HG02943 (cell line): ENCODE results near the gene TNFRSF1B.

Source experiments
- ATAC-seq: cut with Tn5 transposase; IDR thresholded peaks from one replicate; pipeline ENCODE4 v1.9.1; 2021; ENCODE audit warnings: mild to moderate bottlenecking, low read depth, moderate library complexity; ENCODE audit not compliant: unreplicated experiment

Gene TNFRSF1B

GRCh38 chr1:12173631-12174121 lies 6.9 kb downstream of the TNFRSF1B start:
- no peak for ATAC-seq

- ATAC-seq, result no peak
Observed at GRCh38 chr1:12174924-12175810, 8.4 kb downstream of the TNFRSF1B start.

GRCh38 chr1:12176298-12177118 lies 9.7 kb downstream of the TNFRSF1B start:
- ATAC-seq, result no peak

- ATAC-seq, result no peak
Observed at GRCh38 chr1:12177156-12177998, 10.6 kb downstream of the TNFRSF1B start.

DNA sequence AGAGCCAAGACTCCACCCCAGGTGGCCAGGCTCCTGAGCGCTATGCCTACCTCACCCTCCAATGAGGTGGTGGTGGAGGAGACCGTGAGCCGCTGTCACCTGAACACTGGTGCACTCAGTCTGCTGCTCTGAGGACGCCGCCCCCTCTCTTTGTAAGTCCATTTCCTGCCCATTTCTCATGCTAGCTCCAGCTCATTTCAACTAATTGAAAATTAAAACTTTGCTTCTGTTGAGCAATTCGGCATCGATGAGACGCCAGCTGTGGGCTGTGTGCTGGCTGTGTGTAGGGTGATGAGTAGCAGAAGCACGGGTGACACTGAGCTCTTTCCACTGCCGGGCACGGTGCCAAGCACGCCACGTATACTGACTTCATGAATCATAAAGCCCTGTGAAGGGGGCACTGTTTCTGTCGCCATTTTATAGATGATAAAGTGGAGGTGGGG lies 11.2 kb downstream of the TNFRSF1B start:
- ATAC-seq, result no peak

DNA sequence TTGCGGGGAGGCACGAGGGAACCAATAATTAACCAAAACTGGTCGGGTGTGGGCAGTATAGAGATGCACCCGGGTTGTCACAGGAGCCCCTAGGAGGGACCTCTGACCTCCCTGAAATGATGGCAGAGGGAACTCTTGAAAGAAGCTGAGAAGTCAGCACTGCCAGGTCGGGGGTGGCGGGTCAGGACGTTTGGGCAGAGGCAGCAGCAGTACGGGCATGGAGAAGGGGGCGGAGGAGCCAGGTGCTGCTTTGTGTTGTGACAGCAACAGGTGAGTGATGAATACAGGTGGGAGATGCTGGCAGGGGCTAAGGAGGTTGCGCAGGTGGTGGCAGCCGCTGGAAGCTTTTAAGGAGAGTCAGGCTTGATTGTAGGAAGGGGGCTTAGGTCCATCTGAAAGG lies 11.7 kb downstream of the TNFRSF1B start:
- ATAC-seq, result no peak

GRCh38 chr1:12179111-12179519 lies 12.3 kb downstream of the TNFRSF1B start:
- no peak for ATAC-seq

DNA sequence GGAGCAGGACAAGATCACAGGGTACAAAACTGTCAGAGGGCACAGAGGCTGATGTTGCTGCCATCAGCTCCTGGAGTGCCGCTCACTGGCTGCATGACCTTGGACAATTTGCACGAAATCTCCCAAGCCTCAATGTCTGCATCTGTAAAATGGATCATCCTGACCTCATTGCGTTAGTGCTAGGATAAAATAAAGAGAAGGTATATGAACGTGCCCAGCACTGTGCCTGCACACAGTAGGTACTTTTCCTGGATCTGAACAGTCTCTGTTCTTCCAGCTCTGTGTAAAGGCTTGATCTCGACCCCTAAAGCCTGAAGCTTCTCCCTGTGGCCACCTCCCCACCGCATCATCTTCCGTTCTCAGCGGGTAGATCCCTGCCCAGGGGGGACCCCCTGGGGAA lies 12.9 kb downstream of the TNFRSF1B start:
- ATAC-seq, result no peak

DNA sequence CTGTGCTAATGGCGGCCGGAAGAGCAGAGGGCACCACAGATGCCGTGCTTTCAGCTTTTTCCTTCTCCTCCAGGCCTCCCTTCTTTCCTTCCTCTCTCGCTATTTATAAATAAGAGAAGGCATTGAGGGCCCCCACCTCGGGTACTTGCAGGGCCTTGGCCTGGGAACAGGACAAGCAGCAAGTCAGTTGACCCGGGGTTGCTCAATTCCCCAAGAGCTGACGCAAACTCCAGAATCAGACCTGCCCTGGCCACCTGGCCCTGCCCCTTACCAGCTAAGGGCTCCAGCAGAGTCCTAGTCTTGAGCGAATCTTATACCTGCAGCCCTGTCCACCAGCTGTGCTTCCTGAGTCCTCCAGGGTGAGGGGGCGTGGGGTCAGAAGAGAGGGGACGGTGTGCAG lies 13.5 kb downstream of the TNFRSF1B start:
- no peak for ATAC-seq

DNA sequence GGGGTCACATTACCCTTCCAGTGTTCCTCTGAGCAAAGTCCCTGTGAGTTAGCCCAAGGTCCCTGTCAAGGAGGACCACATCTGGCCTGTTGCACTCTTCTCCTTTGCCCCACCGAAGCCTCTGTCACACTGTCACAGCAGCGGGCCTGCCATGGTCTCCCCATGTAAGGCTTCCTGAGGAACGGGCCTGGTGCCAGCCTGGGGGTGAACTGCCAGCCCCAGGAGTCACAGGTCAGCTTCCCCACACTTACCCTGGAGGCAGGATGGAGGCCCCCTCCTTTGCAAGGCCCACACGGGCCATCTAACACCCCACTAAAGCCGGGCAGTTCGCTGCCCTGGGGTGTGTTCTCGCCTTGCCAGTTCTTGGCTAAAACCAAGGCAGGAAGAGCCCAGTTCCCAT lies 14.1 kb downstream of the TNFRSF1B start:
- no peak for ATAC-seq

GRCh38 chr1:12181568-12181967 lies 14.8 kb downstream of the TNFRSF1B start:
- ATAC-seq, result no peak

DNA sequence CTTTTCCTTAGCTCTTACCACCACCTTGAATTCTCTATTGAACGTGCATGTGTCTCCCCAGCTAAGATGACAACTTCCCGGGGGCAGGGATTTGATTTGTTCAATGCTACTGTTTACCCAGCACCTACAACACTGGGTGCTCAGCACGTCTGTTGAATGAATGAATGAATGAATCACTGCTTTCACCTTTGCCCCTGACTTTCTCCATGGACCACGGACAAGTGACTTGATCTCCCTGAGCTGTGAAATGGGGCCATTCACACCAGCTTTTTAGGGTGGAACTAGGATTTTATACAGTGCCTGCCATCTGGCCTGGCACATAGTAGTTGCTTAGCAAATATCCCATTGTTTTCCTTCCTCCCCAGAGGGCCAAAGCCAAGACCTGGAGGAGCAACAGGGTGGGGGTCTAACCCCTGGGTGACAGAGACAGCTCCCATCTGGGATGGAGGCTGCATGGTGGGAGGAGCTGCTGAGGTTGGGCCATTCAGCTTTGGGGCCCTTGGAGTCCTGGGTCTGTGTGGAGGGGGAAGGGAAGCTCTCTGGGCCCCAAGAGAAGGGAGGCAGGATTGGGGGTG lies 15.7 kb downstream of the TNFRSF1B start:
- ATAC-seq, result no peak

DNA sequence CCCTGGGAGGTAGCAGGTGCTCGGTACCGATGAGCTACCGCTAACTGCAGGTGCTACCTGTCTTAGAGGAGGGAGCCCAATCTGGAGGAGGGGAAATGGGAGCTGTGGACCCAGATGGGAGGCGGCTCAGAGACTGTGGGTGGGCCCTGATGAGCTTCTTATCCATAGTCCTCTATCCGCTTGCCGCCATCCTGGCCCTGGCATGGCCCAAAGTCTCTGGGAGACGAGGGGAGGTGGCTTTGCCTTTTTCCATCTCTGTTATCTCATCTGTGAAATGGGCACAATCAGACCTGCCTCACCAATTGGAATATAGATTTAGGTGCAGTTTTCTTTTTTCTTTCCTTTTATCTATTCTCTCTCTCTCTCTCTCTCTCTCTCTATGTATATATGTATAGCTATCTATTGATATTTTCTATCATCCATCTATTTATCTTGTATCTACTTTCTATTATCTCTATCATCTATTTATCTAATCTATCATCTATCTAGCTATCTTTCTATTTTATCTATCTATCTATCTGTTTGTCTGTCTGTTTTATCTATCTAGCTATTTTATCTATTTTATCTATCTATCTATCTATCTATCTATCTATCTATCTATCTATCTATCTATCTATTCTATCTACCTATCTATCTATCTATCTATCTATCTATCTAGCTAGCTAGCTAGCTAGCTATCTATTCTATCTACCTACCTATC lies 16.5 kb downstream of the TNFRSF1B start:
- no peak for ATAC-seq

DNA sequence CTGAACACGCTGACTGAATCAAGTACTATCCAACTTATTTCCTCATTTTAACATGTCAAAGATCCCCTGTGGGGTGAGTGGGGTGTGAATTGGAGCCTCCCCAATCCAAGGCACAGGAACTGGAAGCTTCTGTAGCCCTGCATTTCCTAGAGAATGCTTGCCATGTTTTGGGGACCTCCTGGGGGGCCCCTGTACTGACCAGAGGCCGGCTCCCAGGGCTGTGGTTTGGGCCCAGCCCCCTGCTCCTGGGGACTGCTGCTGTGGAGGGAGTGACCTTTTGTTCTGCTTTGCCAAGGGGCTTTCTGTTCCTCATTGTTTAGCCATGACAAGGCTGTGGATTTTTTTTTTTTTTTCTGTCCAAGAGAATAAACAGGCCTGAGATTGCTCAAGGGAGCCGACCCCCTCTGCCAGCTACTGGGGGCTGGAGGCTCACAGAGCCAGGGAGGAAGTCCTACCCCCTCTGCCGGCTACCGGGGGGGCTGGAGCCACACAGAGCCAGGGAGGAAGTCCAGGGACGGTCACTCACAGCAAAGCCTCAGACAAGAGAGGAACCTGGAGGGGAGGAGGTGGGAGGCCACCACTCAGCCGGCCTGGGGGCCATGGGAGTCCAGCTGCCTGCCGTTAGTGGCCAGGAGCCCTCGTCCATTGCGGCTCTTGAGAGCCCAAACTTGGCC lies 17.4 kb downstream of the TNFRSF1B start:
- no peak for ATAC-seq

DNA sequence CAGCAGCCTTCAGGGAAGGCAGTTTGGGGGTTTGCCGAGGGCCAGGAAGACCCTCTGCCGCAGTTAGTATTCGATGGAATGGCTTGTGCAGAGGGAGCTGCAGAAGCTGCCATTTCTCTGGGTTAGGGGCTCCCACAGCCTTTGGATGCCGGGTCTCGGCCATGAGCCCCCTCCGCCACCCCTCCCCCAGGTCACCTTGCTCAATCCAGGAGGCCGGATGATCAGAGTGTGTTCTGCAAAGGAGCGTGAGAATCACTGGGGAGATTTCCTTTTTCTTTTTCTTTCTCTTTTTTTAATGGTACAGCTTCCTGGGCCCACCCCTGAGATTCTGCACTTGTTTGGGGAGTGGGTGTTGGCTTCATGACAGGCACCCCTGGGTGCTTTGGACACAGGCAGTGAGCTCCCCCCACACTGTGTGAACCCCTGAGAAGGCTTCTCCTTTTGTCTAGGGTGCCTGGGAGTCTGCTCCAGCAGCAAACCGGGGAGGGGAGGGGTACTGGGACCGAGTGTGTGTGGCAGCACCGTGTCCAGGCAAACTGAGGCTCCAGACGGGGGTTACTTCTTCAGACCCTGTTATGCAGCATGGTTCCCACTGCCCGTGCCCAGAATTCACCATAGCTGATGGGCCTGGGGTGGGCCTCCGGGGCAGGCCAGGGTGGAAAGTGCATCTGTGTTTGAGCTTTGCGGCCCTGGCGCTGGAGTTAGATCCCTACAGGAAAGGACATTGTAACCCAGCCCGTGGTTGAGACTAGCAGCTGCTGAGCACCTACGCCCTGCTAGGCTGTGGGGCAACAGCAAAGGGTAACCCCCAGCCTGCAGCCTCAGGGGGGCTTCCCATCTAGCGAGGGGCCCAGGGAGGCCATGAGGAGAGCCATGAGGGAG lies 18.5 kb downstream of the TNFRSF1B start:
- ATAC-seq, result no peak

GRCh38 chr1:12185918-12186678 lies 19.3 kb downstream of the TNFRSF1B start:
- no peak for ATAC-seq

DNA sequence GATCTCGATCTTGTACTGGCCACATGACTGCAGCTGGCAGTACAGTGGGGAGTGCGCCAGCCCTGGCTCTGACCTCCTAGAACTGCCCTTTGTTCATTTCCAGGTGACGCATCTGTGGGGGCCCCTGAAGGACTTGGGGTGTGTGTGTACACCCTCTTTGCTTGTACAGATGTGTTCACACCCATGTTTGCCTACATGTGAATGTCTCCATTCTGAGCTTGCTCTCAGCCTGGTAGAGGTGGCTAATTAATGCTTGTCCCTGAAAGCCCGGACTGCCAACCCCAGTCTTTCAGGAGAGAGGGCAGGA lies 19.8 kb downstream of the TNFRSF1B start:
- no peak for ATAC-seq
